ENCODE data around the gene PFDN2.

Gene PFDN2

DNA sequence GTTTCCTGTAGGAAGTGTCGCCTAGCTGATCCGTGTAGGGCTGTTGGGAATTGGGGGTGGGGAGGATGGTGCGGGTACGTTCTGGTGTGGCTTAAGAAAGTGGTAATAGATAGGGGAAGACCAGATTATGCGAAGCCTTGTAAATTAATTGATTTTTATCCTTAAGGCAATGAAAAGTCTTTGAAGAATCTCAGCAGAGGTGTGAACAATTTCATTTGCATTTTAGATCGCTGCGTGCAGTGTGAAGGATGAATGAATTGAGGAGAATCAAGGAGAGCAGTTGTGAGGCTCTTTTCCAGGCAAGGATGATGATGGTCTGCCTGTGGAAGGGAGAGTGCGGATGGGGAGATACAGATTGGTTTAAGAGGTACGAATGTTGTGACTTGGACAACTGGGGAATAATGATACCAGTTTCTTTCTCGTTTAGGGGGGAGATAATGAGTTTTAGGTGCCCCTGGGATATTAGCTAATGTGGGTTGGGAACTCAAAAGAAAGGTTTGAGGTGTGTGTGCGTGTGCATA, 15.4 kb upstream of the PFDN2 start:
- TF ChIP-seq MYC (IDR thresholded peaks at IDR 0.05; ENCODE audit: low read depth, low read length) (no peak), POLR2A (IDR thresholded peaks at IDR 0.05; ENCODE audit: extremely low read depth, insufficient read length) (no peak)
- TF ChIP-seq, protein P1, sequence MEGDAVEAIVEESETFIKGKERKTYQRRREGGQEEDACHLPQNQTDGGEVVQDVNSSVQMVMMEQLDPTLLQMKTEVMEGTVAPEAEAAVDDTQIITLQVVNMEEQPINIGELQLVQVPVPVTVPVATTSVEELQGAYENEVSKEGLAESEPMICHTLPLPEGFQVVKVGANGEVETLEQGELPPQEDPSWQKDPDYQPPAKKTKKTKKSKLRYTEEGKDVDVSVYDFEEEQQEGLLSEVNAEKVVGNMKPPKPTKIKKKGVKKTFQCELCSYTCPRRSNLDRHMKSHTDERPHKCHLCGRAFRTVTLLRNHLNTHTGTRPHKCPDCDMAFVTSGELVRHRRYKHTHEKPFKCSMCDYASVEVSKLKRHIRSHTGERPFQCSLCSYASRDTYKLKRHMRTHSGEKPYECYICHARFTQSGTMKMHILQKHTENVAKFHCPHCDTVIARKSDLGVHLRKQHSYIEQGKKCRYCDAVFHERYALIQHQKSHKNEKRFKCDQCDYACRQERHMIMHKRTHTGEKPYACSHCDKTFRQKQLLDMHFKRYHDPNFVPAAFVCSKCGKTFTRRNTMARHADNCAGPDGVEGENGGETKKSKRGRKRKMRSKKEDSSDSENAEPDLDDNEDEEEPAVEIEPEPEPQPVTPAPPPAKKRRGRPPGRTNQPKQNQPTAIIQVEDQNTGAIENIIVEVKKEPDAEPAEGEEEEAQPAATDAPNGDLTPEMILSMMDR (IDR thresholded peaks at IDR 0.05; ENCODE audit: low read depth, low read length) = no peak
- TF ChIP-seq, protein P2, sequence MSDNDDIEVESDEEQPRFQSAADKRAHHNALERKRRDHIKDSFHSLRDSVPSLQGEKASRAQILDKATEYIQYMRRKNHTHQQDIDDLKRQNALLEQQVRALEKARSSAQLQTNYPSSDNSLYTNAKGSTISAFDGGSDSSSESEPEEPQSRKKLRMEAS (IDR thresholded peaks at IDR 0.05; ENCODE audit: low read depth, low read length) = no peak
- no peak for DNase-seq (ENCODE audit: low read depth)
- peak overlapping the region; percentile 85 for H3K4me3 ChIP-seq (ENCODE audit: low read depth, low read length)

DNA sequence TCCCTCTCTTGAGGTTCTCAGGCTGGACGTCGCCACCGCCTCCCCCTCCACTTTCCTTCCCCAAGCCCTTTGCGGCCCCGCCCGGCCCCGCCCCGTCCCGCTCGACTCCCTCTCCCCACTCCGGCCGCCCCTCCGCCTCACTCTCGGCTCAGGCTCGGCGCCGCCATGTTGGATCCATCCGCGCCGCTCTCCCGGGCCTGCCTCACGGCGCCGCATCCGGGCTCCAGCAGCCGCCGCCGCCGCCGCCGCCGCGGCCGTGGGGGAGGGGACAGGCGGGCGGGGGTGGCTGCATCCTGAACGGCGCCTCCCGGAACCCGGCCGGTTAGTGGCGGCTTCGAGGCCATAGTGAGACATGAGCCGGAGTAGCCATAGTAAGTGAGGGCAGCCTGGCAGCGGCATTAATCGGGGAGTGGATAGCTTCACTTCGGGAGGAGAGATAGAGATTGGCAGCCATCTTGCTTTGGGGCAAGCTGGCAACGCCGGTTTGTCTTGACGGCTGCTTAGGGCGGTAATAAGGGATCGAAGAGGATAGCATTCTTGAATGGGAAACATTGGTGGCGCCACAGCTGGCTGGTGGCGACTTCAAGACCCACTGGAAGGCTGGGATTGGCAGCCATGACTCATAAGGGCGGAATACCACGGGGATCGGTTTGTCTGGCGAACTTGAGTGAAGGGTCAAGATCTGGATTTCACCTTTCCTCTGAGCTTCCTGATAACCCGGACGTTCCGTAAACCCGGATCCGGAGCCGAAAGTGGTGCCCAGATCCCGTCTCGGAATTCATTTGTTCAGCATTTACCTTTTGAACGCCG, 14.8 kb upstream of the PFDN2 start, which contains the start of gene DEDD:
Gene DEDD, minus strand, starts transcription at position 258 of the 810 bp plus-strand sequence. CDS start 8,205 bp downstream, outside the sequence.
- DNase-seq (ENCODE audit: low read depth) = peak; percentile 97
- H3K4me3 ChIP-seq (ENCODE audit: low read depth, low read length) = peak within 1 kb of the TSS; percentile 85

DNA sequence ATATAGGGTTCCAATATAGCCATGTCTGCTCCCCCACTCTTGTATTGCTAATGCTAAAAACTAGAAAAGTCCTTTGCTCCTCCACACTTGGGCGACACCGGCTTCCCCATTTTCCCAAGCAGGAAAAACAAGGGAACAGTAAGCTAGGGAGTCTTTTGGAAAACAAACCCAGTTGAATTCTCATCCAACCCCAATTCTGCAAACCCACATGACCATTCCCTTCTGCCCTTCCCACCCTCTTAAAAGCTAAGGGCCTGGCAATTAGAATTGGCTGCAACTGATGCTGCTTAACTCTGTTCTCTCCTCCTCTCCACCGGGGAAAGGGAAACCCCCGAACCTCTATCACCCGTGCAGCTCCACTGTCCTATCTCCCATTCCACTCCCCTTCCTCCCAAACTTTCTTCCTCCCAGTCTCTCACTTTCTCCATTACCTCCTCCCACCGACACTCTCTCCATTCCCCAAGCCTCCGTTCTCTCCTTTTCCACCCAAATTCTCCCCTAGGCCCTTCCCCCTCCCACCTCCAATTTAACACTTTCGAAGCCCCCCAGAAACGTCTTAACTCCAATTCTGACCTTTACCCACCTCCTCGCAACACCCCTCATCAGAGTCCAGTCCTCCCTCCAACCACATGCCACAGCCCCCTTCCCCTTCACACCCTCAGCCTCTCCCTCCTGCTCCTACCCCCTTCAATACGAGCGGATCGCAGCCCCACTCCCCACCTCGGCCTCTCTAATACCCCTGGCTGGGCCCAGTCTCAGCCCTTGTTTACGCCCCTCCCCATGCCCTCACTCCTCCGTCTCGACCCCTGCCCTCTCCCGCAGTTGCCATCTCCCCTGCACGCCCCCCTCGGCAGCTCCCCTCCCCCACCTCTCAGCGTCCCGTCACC, 13.9 kb upstream of the PFDN2 start:
- TF ChIP-seq, protein P1 (IDR thresholded peaks at IDR 0.05; ENCODE audit: low read depth, low read length) = no peak
- TF ChIP-seq, protein P2 (IDR thresholded peaks at IDR 0.05; ENCODE audit: low read depth, low read length) = no peak
- no peak for TF ChIP-seq MYC (IDR thresholded peaks at IDR 0.05; ENCODE audit: low read depth, low read length)
- no peak for TF ChIP-seq POLR2A (IDR thresholded peaks at IDR 0.05; ENCODE audit: extremely low read depth, insufficient read length)
- peak overlapping the region; percentile 69 for H3K4me3 ChIP-seq (ENCODE audit: low read depth, low read length)
- peak; percentile 28 for DNase-seq (ENCODE audit: low read depth)

More for the DNA sequence above, 14.8 kb upstream of the PFDN2 start, which contains the start of gene DEDD:
- TF ChIP-seq, protein P1 (IDR thresholded peaks at IDR 0.05; ENCODE audit: low read depth, low read length) = no peak
- peak; percentile 11; the same call in 1 of the 2 replicates for TF ChIP-seq MYC (IDR thresholded peaks at IDR 0.05; ENCODE audit: low read depth, low read length)
- TF ChIP-seq, protein P2 (IDR thresholded peaks at IDR 0.05; ENCODE audit: low read depth, low read length) = peak; percentile 52; the same call in 1 of the 2 replicates
- peak; percentile 34 for TF ChIP-seq POLR2A (IDR thresholded peaks at IDR 0.05; ENCODE audit: extremely low read depth, insufficient read length)

DNA sequence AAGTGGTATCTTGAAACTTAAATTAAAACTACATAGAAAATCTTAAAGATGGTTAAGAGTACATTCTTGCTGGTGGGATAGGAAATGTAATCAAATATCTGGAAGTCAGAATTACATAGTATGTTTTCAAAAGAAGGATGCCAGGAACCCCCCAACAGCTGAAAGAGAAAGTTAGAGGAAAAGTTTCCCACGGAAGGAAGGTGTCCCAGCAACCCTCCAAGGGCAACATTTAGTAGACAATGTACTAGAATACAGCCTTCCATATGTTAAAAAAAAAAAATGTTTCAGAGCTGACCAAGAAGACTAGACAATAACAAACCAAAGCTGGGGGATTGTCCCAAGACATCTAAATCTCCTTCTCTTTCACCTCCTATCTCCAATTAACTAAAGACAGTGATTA, 12.4 kb upstream of the PFDN2 start:
- no peak overlapping the region for H3K4me3 ChIP-seq (ENCODE audit: low read depth, low read length)
- no peak for TF ChIP-seq MYC (IDR thresholded peaks at IDR 0.05; ENCODE audit: low read depth, low read length)
- no peak for TF ChIP-seq POLR2A (IDR thresholded peaks at IDR 0.05; ENCODE audit: extremely low read depth, insufficient read length)
- TF ChIP-seq, protein P2 (IDR thresholded peaks at IDR 0.05; ENCODE audit: low read depth, low read length) = no peak
- TF ChIP-seq, protein P1 (IDR thresholded peaks at IDR 0.05; ENCODE audit: low read depth, low read length) = no peak
- DNase-seq (ENCODE audit: low read depth) = no peak
